ENCODE results near the gene KIF6. TPM values are rescaled to one million over a fixed set of nuclear protein-coding genes. Genes with fewer than 3 reads are reported as not detected.

KIF6 gene
- total and polyA plus RNA-seq, 11 donors: 0.06 to 0.77 (median 0.48) TPM

- H3K36me3 ChIP-seq: no peaks in the 10 kb centered on the region
- peaks cover 0 to under 1% (median 0%) of the 10 kb centered on the region in 9 donors for H3K27me3 ChIP-seq
- DNase-seq (no peak), ATAC-seq (no peak)
- peaks cover 0 to 7% (median 0%) of the 10 kb centered on the region in 12 donors for H3K4me1 ChIP-seq
- TF ChIP-seq CTCF (IDR thresholded peaks at IDR 0.05) (no peak), POLR2A (IDR thresholded peaks at IDR 0.05) (no peak)
- no peaks in the 10 kb centered on the region for H3K9me3 ChIP-seq
- intact Hi-C loops (cut with DNase I): no loop called here
- no peak overlapping the region for H3K27ac ChIP-seq
- H3K4me3 ChIP-seq: no peak overlapping the region
These were observed 158.8 kb downstream of the KIF6 start for GRCh38 chr6:39566456-39566855.

DNA sequence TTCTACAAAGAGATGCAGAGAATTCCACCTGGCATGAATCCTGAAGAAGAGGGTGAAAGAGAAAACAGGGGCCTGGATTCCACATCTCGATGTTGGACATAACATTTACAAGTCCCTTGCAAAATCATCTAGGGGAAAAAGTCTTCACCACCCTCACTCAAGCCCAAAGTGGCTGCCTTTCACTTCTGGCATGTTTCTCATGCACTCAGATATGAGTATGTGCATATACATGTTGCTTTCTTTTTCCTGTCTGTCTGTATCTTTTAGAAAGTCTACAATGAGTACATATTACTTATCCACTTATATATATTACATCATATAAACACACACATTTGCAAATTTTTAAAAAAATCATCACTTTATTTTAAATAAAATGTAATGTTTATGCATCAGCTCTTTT, 159.3 kb downstream of the KIF6 start:
- Histone ChIP-seq H3K4me3 (no peak overlapping the region), H3K27me3 (no peaks in the 10 kb centered on the region), H3K27ac (no peak overlapping the region), H3K36me3 (no peaks in the 10 kb centered on the region), H3K9me3 (no peaks in the 10 kb centered on the region), H3K4me1 (peaks cover 0 to 8% (median 0%) of the 10 kb centered on the region in 12 donors)
- no peak for DNase-seq
- intact Hi-C loops (cut with DNase I): no loop called here
- no peak for ATAC-seq
- no peak for TF ChIP-seq POLR2A (IDR thresholded peaks at IDR 0.05)
- TF ChIP-seq CTCF (IDR thresholded peaks at IDR 0.05): no peak
- 79 to 89% (median 82%) methylated on average over 1 of the region's 1 CpG for WGBS, 4 donors

DNA sequence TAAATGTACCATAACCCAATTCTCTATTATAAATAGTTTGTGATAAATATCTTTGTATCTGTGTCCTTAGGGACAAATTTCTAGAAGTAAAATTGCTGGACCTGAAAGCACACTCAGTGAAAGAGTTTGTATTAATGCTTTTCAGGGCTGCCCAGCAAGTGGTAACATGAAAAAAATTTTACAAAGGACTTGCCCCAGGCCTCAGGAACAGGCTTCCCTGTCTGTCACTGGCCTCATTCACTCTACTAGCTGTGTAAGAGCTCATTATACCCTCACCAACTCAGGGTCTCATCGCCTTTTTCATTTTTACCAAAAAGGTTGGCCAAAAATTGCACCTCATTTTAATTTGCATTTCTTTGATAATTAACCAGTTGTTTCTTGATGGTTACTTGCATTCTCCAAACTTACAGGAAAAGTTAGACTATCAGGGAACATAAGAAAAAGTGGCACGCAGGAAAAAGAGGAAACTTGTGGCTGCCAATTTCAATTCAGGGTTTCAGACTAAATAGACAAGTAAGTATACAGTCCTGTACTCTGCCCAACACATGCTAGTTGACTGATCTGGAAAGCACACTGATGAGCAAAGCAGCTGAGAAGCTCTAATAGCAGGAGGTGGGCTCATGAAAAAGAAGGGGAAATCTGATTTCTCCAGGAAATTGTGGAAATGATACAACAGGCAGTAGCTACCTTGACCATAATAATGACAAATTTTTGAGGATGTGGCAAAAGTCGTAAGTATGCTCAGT, 161.5 kb downstream of the KIF6 start:
- H3K27me3 ChIP-seq: no peaks in the 10 kb centered on the region
- TF ChIP-seq CTCF (IDR thresholded peaks at IDR 0.05): no peak
- TF ChIP-seq POLR2A (IDR thresholded peaks at IDR 0.05): no peak
- 69 to 72% (median 71%) methylated on average over 3 of the region's 3 CpGs for WGBS, 4 donors
- peaks cover 0 to 8% (median 0%) of the 10 kb centered on the region in 12 donors for H3K4me1 ChIP-seq
- no peak for DNase-seq
- ATAC-seq: no peak
- H3K36me3 ChIP-seq: no peaks in the 10 kb centered on the region
- H3K4me3 ChIP-seq: no peak overlapping the region
- intact Hi-C loops (cut with DNase I): no loop called here
- H3K9me3 ChIP-seq: no peaks in the 10 kb centered on the region
- no peak overlapping the region for H3K27ac ChIP-seq

GRCh38 chr6:39561536-39562266, 163.5 kb downstream of the KIF6 start:
- Histone ChIP-seq H3K9me3 (no peaks in the 10 kb centered on the region), H3K36me3 (no peaks in the 10 kb centered on the region), H3K4me1 (peaks cover 0 to 8% (median 0%) of the 10 kb centered on the region in 12 donors), H3K27me3 (no peaks in the 10 kb centered on the region), H3K4me3 (no peak overlapping the region), H3K27ac (no peak overlapping the region)
- WGBS, 4 donors: 79 to 87% (median 86%) methylated on average over 5 of the region's 5 CpGs
- DNase-seq: no peak
- intact Hi-C loops (cut with DNase I): no loop called here
- TF ChIP-seq CTCF (IDR thresholded peaks at IDR 0.05): no peak
- no peak for TF ChIP-seq POLR2A (IDR thresholded peaks at IDR 0.05)
- ATAC-seq: peak in 1 of 4 donors; percentile 49
